Osteocyte (in vitro differentiated cells): ENCODE measurements around the gene SUN3. TPM values are rescaled to one million over a fixed set of nuclear protein-coding genes. Genes with fewer than 3 reads are reported as not detected.

Source experiments
- DNase-seq: peaks from one replicate; pipeline ENCODE4 v3.0.0; 2021; ENCODE audit warnings: mixed read lengths; ENCODE audit not compliant: unreplicated experiment; ENCODE audit errors: extremely low spot score
- H3K27ac Mint-ChIP-seq: one replicate; pipeline ENCODE4 v1.8.0; 2021; ENCODE audit warnings: mild to moderate bottlenecking, mixed read lengths; ENCODE audit not compliant: unreplicated experiment
- H3K27me3 Mint-ChIP-seq: one replicate; pipeline ENCODE4 v1.8.0; 2021; ENCODE audit warnings: mixed read lengths; ENCODE audit not compliant: unreplicated experiment
- H3K36me3 Mint-ChIP-seq: one replicate; pipeline ENCODE4 v1.8.0; 2021; ENCODE audit warnings: mixed read lengths; ENCODE audit not compliant: unreplicated experiment
- H3K4me1 Mint-ChIP-seq: one replicate; pipeline ENCODE4 v1.8.0; 2021; ENCODE audit warnings: mixed read lengths; ENCODE audit not compliant: unreplicated experiment
- H3K4me3 Mint-ChIP-seq: one replicate; pipeline ENCODE4 v1.8.0; 2021; ENCODE audit warnings: mild to moderate bottlenecking, moderate library complexity, mixed read lengths; ENCODE audit not compliant: unreplicated experiment
- H3K9me3 Mint-ChIP-seq: one replicate; pipeline ENCODE4 v1.8.0; 2021; ENCODE audit warnings: mixed read lengths; ENCODE audit not compliant: unreplicated experiment
- long read RNA-seq: library from polyadenylated mRNA; unstranded; transcript quantifications from one replicate; pipeline ENCODE4 v2.0.0, GENCODE V29; 2021
- total RNA-seq: library from RNA; stranded (reverse); gene quantifications from 2 replicates; pipeline ENCODE4 v1.2.1, GENCODE V29; 2021
- TF ChIP-seq, protein P1 (sequence below): fragments of 200-600 bp; sonication (generic); IDR thresholded peaks from 2 replicates; pipeline ENCODE4 v1.5.0; 2021; ENCODE audit warnings: antibody characterized with exemption, mild to moderate bottlenecking, moderate library complexity

SUN3 gene, protein sequence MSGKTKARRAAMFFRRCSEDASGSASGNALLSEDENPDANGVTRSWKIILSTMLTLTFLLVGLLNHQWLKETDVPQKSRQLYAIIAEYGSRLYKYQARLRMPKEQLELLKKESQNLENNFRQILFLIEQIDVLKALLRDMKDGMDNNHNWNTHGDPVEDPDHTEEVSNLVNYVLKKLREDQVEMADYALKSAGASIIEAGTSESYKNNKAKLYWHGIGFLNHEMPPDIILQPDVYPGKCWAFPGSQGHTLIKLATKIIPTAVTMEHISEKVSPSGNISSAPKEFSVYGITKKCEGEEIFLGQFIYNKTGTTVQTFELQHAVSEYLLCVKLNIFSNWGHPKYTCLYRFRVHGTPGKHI
- not detected in 2 replicates for total RNA-seq
- long read RNA-seq, result 0 reads

DNA sequence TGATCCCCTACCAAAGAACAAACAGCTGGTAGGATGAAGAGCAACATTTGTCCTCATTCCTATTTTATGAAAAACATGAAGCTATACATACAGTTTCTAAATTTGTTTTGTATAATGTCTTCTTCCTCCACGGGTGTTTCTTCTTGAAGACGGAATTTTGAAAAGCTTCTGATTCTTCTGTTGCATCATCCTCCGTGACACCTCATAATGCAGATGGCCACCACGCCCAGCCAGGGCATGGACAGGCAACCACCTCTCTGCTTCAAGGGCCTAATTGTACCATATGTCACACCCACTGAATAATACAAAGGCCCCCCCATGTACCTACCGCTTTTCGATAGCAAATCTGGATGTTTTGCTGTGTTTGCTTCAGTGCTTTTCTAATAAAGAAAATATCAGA, at the start of gene SUN3:
TSS of gene SUN3 (minus strand) at position 170 of the 400 bp plus-strand sequence. CDS start at position 1, 169 bp downstream.
- TF ChIP-seq, protein P1, sequence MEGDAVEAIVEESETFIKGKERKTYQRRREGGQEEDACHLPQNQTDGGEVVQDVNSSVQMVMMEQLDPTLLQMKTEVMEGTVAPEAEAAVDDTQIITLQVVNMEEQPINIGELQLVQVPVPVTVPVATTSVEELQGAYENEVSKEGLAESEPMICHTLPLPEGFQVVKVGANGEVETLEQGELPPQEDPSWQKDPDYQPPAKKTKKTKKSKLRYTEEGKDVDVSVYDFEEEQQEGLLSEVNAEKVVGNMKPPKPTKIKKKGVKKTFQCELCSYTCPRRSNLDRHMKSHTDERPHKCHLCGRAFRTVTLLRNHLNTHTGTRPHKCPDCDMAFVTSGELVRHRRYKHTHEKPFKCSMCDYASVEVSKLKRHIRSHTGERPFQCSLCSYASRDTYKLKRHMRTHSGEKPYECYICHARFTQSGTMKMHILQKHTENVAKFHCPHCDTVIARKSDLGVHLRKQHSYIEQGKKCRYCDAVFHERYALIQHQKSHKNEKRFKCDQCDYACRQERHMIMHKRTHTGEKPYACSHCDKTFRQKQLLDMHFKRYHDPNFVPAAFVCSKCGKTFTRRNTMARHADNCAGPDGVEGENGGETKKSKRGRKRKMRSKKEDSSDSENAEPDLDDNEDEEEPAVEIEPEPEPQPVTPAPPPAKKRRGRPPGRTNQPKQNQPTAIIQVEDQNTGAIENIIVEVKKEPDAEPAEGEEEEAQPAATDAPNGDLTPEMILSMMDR, result no peak
- Mint-ChIP-seq H3K4me1 (no peaks in the 10 kb centered on the region), H3K9me3 (peaks cover 7% of the 10 kb centered on the region), H3K27ac (no peak within 1 kb of the TSS), H3K4me3 (no peak within 1 kb of the TSS), H3K27me3 (peaks cover 73% of the 10 kb centered on the region), H3K36me3 (peaks cover 3% of the 10 kb centered on the region)
- no peak for DNase-seq

DNA sequence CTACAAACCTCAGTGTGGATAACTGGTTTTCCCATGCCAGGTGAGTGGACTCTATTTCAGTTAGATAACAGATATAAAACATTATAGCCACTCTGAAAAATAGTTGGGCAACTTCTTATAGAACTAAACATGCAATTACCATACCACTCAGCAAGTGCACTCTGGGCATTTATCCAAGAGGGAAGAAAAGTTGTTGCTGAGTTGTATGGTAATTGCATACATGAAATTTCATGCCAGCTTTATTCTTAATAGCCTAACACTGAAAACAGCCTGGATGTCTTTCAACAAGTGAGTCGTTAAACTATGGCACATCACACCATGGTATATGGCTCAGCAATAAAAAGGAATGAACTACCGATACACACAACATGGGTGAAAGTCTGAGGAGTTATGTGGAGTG, 49.6 kb upstream of the SUN3 start:
- H3K36me3 Mint-ChIP-seq, result no peaks in the 10 kb centered on the region
- no peak for DNase-seq
- no peaks in the 10 kb centered on the region for H3K9me3 Mint-ChIP-seq
- no peak overlapping the region for H3K27ac Mint-ChIP-seq
- H3K4me1 Mint-ChIP-seq, result peaks cover 19% of the 10 kb centered on the region
- H3K27me3 Mint-ChIP-seq, result no peaks in the 10 kb centered on the region
- no peak overlapping the region for H3K4me3 Mint-ChIP-seq
- TF ChIP-seq, protein P1, result no peak

DNA sequence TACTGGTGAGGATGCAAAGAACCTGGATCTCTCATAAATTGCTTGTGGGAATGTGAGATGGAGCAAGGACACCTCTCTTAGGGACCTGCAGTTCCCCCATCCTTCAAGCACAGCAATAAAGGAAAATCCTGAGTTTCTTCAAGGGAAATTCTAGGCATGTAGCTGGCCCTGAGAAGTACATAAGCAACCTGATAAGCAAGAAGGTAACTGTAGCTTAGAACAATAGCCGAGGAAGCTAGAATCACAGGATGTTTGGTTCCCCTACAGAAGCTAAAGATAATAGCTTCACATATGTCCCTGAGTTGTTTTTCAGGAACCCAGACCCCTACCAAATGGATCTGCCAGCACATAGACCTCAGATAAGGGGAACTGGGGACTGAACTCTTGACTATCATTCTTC, 48.5 kb upstream of the SUN3 start:
- Mint-ChIP-seq H3K4me1 (peaks cover 10% of the 10 kb centered on the region), H3K36me3 (peaks cover 1% of the 10 kb centered on the region), H3K27me3 (no peaks in the 10 kb centered on the region), H3K4me3 (no peak overlapping the region), H3K9me3 (peaks cover 1% of the 10 kb centered on the region), H3K27ac (no peak overlapping the region)
- DNase-seq, result no peak
- TF ChIP-seq, protein P1, result no peak

DNA sequence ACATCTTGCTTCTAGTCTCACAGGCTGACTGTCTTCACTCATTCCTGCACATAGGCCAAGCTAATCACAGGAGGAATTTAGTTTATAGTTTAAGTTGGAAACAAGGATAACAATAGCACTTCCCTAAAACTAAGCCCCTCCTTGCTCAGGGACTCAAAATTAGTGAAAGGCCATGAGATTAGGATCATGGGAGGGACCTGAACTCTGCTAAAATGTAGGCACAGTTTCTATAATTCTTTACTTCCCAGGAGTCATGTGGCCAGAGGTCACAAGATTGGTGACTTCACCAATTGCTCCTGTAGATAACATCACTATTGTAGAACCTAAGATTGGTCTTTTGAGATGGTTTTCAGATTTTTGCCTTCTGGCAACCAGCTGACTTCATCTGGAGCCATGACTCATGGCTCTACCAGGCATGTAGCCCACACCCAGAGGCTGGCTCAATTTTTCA, 45.3 kb upstream of the SUN3 start:
- TF ChIP-seq, protein P1, result no peak
- no peak overlapping the region for H3K4me3 Mint-ChIP-seq
- peaks cover 10% of the 10 kb centered on the region for H3K9me3 Mint-ChIP-seq
- no peak for DNase-seq
- H3K27ac Mint-ChIP-seq, result no peak overlapping the region
- H3K27me3 Mint-ChIP-seq, result no peaks in the 10 kb centered on the region
- peaks cover 10% of the 10 kb centered on the region for H3K4me1 Mint-ChIP-seq
- H3K36me3 Mint-ChIP-seq, result peaks cover 3% of the 10 kb centered on the region

DNA sequence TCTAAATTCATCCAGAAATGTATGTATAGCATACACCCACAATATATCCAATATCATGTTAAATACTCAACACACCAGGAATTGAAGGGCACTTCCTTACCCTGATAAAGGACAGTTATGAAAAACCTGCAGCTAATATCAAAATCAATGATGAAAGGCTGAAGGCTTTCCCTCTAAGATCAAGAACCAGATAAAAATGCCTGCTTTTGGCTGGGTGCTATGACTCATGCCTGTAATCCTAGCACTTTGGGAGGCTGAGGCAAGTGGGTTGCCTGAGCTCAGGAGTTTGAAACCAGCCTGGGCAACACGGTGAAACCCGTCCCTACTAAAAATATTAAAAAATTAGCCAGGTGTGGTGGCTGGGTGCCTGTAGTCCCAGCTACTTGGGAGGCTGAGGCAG, 38.6 kb upstream of the SUN3 start:
- Mint-ChIP-seq H3K9me3 (peaks cover 28% of the 10 kb centered on the region), H3K27ac (no peak overlapping the region), H3K36me3 (peaks cover 14% of the 10 kb centered on the region), H3K27me3 (no peaks in the 10 kb centered on the region), H3K4me3 (no peak overlapping the region), H3K4me1 (no peaks in the 10 kb centered on the region)
- no peak for DNase-seq
- TF ChIP-seq, protein P1, result no peak
